Measurements from ENCODE around the gene UTP11.
"Not testable (repeated sequence)": the region's sequence is repeated elsewhere in the genome, so short reads cannot be mapped to it uniquely, and the experiment has no call there.

The UTP11 gene, protein sequence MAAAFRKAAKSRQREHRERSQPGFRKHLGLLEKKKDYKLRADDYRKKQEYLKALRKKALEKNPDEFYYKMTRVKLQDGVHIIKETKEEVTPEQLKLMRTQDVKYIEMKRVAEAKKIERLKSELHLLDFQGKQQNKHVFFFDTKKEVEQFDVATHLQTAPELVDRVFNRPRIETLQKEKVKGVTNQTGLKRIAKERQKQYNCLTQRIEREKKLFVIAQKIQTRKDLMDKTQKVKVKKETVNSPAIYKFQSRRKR

DNA sequence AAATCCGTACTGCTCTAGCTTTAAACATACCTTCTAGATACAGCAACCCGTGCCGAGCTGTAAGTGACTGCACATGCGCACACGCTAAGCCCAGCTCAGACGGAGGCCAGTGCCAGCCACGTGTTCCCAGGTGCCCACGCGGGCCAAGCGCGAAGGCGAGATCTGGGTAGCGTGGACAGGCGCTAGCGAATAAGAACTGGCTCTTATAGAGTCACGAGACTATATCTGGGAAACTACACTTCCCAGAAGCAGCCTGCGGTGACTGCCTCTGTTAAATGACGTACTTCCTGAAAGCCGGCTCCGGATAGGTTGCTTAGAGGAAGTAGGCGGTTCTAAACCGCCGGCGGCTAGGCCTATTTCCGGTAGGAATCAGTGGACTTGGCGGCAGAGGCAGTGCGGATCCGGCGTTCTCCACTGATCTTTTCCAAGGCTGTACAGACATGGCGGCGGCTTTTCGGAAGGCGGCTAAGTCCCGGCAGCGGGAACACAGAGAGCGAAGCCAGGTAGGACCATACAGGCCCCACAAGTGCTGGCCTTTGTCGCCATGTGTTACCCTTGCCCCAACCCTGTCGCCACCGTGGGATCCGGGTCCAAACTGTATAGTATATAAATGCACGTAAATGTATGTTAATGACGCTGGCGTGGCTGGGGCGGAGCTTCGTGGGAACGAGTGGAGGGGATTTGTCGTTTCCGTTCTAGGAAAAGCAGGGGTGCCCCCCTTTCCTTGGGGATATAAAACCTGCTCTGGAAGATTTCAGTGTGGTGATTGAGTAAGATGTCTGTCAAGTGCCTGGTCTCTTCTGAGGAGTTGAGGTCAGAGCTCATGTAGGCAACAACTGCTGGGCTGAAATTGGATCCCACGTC lies at the start of gene UTP11:
TSS of gene UTP11 (plus strand) at position 372 of the 864 bp plus-strand sequence. CDS start at position 441, 69 bp downstream.
- Histone ChIP-seq H3K4me1 (ENCODE audit: control insufficient read depth in 2 of 2, insufficient read depth in 2 of 2, low read length in 2 of 2) (peaks cover 14 to 15% of the 10 kb centered on the region in 2 donors), H3K27ac (ENCODE audit: low read depth in 2 of 2, low read length in 2 of 2) (peak within 1 kb of the TSS; percentile 90 to 93), H3K4me3 (ENCODE audit: low read length in 2 of 2) (peak within 1 kb of the TSS; percentile 96 to 97), H3K36me3 (ENCODE audit: control insufficient read depth in 2 of 2, insufficient read depth in 2 of 2, low read length in 2 of 2) (peaks cover 6 to 21% of the 10 kb centered on the region in 2 donors), H3K9me3 (ENCODE audit: control insufficient read depth in 2 of 2, low read length in 2 of 2) (no peaks in the 10 kb centered on the region), H3K27me3 (ENCODE audit: control insufficient read depth in 2 of 2, insufficient read depth in 2 of 2, low read length in 2 of 2) (no peaks in the 10 kb centered on the region), H3K9ac (ENCODE audit: low read depth in 1 of 2, low read length in 2 of 2) (peak within 1 kb of the TSS; percentile 88 to 94)

DNA sequence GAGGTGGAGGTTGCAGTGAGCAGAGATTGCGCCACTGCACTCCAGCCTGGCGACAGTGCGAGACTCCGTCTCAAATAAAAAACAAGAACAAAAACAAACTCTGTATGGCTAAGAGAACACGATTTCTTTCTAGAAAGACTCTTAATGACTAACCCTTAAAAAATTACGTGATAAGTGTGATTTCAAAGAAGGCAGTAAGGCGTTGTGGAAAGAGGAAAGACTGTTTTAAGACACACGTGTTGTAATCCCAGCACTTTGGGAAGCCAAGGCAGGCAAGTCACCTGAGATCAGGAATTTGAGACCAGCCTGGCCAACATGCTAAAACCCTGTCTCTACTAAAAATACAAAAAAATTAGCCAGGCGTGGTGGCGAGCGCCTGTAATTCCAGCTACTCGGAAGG lies 48.4 kb upstream of the UTP11 start:
- peaks cover 30 to 40% of the 10 kb centered on the region in 2 donors for H3K36me3 ChIP-seq (ENCODE audit: control insufficient read depth in 2 of 2, insufficient read depth in 2 of 2, low read length in 2 of 2)
- not testable (repeated sequence) for H3K27ac ChIP-seq (ENCODE audit: low read depth in 2 of 2, low read length in 2 of 2); H3K27me3 ChIP-seq (ENCODE audit: control insufficient read depth in 2 of 2, insufficient read depth in 2 of 2, low read length in 2 of 2); H3K9ac ChIP-seq (ENCODE audit: low read depth in 1 of 2, low read length in 2 of 2); H3K4me1 ChIP-seq (ENCODE audit: control insufficient read depth in 2 of 2, insufficient read depth in 2 of 2, low read length in 2 of 2); H3K9me3 ChIP-seq (ENCODE audit: control insufficient read depth in 2 of 2, low read length in 2 of 2); H3K4me3 ChIP-seq (ENCODE audit: low read length in 2 of 2)

DNA sequence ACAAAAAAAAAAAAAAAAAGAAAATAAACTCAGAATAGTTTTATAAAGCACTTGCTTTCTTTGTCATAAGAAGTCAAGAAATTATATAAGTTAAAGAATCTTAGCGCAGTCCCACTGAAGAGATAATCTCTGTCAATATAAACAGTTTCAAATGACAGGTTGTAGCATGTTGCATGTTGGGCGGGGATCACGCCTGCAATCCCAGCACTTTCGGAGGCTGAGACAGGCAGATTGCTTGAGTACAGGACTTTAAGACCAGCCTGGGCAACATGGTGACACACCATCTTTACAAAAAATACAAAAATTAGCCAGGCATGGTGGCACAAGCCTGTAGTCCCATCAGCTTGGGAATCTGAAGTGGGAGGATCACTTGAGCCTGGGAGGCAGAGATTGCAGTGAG lies 47.2 kb upstream of the UTP11 start:
- Histone ChIP-seq H3K27me3 (ENCODE audit: control insufficient read depth in 2 of 2, insufficient read depth in 2 of 2, low read length in 2 of 2) (no peaks in the 10 kb centered on the region), H3K4me1 (ENCODE audit: control insufficient read depth in 2 of 2, insufficient read depth in 2 of 2, low read length in 2 of 2) (no peaks in the 10 kb centered on the region), H3K36me3 (ENCODE audit: control insufficient read depth in 2 of 2, insufficient read depth in 2 of 2, low read length in 2 of 2) (peaks cover 27 to 40% of the 10 kb centered on the region in 2 donors), H3K27ac (ENCODE audit: low read depth in 2 of 2, low read length in 2 of 2) (no peak overlapping the region), H3K9ac (ENCODE audit: low read depth in 1 of 2, low read length in 2 of 2) (no peak overlapping the region), H3K9me3 (ENCODE audit: control insufficient read depth in 2 of 2, low read length in 2 of 2) (no peaks in the 10 kb centered on the region), H3K4me3 (ENCODE audit: low read length in 2 of 2) (no peak overlapping the region)

DNA sequence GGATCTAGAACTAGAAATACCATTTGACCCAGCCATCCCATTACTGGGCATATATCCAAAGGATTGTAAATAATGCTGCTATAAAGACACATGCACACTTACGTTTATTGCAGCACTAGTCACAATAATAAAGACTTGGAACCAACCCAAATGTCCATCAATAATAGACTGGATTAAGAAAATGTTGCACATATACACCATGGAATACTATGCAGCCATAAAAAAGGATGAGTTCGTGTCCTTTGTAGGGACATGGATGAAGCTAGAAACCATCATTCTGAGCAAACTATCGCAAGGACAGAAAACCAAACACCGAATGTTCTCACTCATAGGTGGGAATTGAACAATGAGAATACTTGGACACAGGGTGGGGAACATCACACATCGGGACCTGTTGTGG lies 38.9 kb upstream of the UTP11 start:
- not testable (repeated sequence) for H3K9ac ChIP-seq (ENCODE audit: low read depth in 1 of 2, low read length in 2 of 2); H3K4me3 ChIP-seq (ENCODE audit: low read length in 2 of 2); H3K4me1 ChIP-seq (ENCODE audit: control insufficient read depth in 2 of 2, insufficient read depth in 2 of 2, low read length in 2 of 2); H3K27ac ChIP-seq (ENCODE audit: low read depth in 2 of 2, low read length in 2 of 2); H3K9me3 ChIP-seq (ENCODE audit: control insufficient read depth in 2 of 2, low read length in 2 of 2); H3K27me3 ChIP-seq (ENCODE audit: control insufficient read depth in 2 of 2, insufficient read depth in 2 of 2, low read length in 2 of 2)
- peaks cover 25 to 48% of the 10 kb centered on the region in 2 donors for H3K36me3 ChIP-seq (ENCODE audit: control insufficient read depth in 2 of 2, insufficient read depth in 2 of 2, low read length in 2 of 2)

DNA sequence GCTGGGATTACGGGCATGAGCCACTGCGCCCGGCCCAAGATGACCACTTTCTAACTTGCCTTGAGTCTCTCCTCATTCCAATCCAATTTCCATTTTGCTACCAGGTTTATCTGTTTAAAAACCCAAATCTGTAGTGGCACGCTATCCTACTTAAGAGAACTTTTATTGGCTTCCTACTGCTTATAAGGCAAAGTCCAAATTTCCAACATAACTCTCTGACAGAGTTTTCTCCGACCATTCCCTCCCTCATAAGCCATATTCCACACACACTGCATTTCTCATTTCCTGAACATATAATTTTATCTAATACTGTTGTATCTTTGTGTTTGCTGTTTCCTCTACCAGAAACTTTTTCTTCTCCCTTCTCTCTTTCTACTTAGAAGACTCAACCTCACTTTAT lies 38.0 kb upstream of the UTP11 start:
- H3K4me3 ChIP-seq (ENCODE audit: low read length in 2 of 2), result no peak overlapping the region
- H3K36me3 ChIP-seq (ENCODE audit: control insufficient read depth in 2 of 2, insufficient read depth in 2 of 2, low read length in 2 of 2), result peaks cover 26 to 47% of the 10 kb centered on the region in 2 donors
- peaks cover 0 to 2% of the 10 kb centered on the region in 2 donors for H3K4me1 ChIP-seq (ENCODE audit: control insufficient read depth in 2 of 2, insufficient read depth in 2 of 2, low read length in 2 of 2)
- no peak overlapping the region for H3K9ac ChIP-seq (ENCODE audit: low read depth in 1 of 2, low read length in 2 of 2)
- H3K27ac ChIP-seq (ENCODE audit: low read depth in 2 of 2, low read length in 2 of 2), result no peak overlapping the region
- H3K9me3 ChIP-seq (ENCODE audit: control insufficient read depth in 2 of 2, low read length in 2 of 2), result no peaks in the 10 kb centered on the region
- H3K27me3 ChIP-seq (ENCODE audit: control insufficient read depth in 2 of 2, insufficient read depth in 2 of 2, low read length in 2 of 2), result no peaks in the 10 kb centered on the region

DNA sequence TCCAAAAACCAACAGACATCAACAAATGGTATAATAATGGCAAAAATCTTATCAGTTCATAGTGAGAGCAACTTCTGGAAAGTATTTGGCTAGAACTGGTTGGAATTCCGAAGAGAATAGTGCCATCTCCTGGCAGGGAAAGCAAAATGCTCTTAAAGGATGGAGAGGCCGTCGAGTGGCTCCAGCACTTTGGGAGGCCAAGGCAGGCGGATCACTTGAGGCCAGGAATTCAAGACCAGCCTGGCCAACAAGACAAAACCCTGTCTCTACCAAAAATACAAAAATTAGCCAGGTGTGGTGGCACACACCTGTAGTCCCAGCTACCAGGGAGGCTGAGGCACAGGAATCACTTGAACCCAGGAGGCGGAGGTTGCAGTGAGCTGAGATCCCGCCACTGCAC lies 37.5 kb upstream of the UTP11 start:
- H3K27ac ChIP-seq (ENCODE audit: low read depth in 2 of 2, low read length in 2 of 2); H3K4me1 ChIP-seq (ENCODE audit: control insufficient read depth in 2 of 2, insufficient read depth in 2 of 2, low read length in 2 of 2); H3K4me3 ChIP-seq (ENCODE audit: low read length in 2 of 2); H3K9ac ChIP-seq (ENCODE audit: low read depth in 1 of 2, low read length in 2 of 2); H3K9me3 ChIP-seq (ENCODE audit: control insufficient read depth in 2 of 2, low read length in 2 of 2); H3K27me3 ChIP-seq (ENCODE audit: control insufficient read depth in 2 of 2, insufficient read depth in 2 of 2, low read length in 2 of 2): not testable (repeated sequence)
- peaks cover 29 to 47% of the 10 kb centered on the region in 2 donors for H3K36me3 ChIP-seq (ENCODE audit: control insufficient read depth in 2 of 2, insufficient read depth in 2 of 2, low read length in 2 of 2)

DNA sequence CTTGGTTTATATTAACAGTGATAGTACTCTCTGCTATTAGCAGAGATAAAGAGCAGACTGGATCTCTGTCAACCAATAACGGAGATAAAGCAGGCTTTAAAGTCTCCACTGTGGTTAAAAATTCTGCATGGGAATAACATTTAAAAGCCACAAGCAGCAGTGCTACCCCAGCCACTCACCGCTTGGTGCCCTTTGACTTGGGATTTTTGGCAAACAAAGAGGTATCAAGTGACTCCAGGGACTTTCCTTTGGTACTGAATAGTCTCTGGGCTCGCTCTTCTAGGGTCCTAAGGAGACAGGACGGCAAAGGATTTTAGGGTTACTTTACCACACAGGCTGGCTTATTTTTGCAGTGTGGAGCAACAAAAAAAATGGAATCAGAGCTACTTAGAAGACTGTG lies 34.0 kb upstream of the UTP11 start:
- H3K27ac ChIP-seq (ENCODE audit: low read depth in 2 of 2, low read length in 2 of 2), result no peak overlapping the region
- H3K27me3 ChIP-seq (ENCODE audit: control insufficient read depth in 2 of 2, insufficient read depth in 2 of 2, low read length in 2 of 2), result no peaks in the 10 kb centered on the region
- no peaks in the 10 kb centered on the region for H3K9me3 ChIP-seq (ENCODE audit: control insufficient read depth in 2 of 2, low read length in 2 of 2)
- H3K4me3 ChIP-seq (ENCODE audit: low read length in 2 of 2), result no peak overlapping the region
- H3K36me3 ChIP-seq (ENCODE audit: control insufficient read depth in 2 of 2, insufficient read depth in 2 of 2, low read length in 2 of 2), result peaks cover 50 to 70% of the 10 kb centered on the region in 2 donors
- H3K9ac ChIP-seq (ENCODE audit: low read depth in 1 of 2, low read length in 2 of 2), result no peak overlapping the region
- peaks cover 0 to 2% of the 10 kb centered on the region in 2 donors for H3K4me1 ChIP-seq (ENCODE audit: control insufficient read depth in 2 of 2, insufficient read depth in 2 of 2, low read length in 2 of 2)

DNA sequence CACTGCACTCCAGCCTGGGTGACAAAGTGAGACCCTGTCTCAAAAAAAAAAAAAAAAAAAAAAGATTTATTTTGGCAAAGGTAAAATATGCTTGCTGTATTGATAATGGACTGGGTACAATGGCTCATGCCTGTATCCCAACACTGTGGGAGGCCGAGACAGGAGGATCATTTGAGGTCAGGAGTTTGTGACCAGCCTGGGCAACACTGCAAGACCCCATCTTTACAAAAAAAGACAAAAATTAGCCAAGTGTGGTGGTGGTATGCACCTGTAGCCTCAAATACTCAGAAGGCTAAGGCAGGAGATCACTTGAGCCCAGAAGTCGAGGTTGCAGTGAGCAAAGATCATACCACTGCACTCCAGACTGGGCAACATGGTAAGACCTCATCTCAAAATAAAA lies 29.0 kb upstream of the UTP11 start:
- Histone ChIP-seq H3K9ac (ENCODE audit: low read depth in 1 of 2, low read length in 2 of 2) (no peak overlapping the region), H3K4me3 (ENCODE audit: low read length in 2 of 2) (no peak overlapping the region), H3K9me3 (ENCODE audit: control insufficient read depth in 2 of 2, low read length in 2 of 2) (no peaks in the 10 kb centered on the region), H3K27me3 (ENCODE audit: control insufficient read depth in 2 of 2, insufficient read depth in 2 of 2, low read length in 2 of 2) (no peaks in the 10 kb centered on the region), H3K36me3 (ENCODE audit: control insufficient read depth in 2 of 2, insufficient read depth in 2 of 2, low read length in 2 of 2) (peaks cover 61 to 70% of the 10 kb centered on the region in 2 donors), H3K4me1 (ENCODE audit: control insufficient read depth in 2 of 2, insufficient read depth in 2 of 2, low read length in 2 of 2) (peaks cover 3 to 4% of the 10 kb centered on the region in 2 donors), H3K27ac (ENCODE audit: low read depth in 2 of 2, low read length in 2 of 2) (no peak overlapping the region)

DNA sequence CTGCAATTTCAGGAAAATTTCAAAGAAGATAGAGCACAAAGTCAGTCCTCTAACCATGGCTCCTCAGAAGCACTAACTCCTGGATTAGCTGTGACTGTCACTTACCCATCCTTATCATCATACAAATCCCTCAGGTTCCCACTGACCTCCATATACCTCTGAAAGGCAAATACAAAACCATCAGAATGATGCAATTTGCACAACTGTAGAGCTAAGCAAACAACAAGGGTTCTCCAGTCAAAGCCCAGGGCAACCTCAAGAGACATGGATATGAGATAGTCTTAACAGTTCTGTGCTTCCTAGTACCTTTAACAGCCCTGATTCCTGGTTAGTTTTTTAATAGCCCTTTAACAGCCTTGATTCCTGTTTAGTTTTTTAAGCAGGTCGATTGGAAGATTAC lies 24.9 kb upstream of the UTP11 start:
- Histone ChIP-seq H3K9me3 (ENCODE audit: control insufficient read depth in 2 of 2, low read length in 2 of 2) (no peaks in the 10 kb centered on the region), H3K36me3 (ENCODE audit: control insufficient read depth in 2 of 2, insufficient read depth in 2 of 2, low read length in 2 of 2) (peaks cover 27 to 34% of the 10 kb centered on the region in 2 donors), H3K9ac (ENCODE audit: low read depth in 1 of 2, low read length in 2 of 2) (no peak overlapping the region), H3K4me1 (ENCODE audit: control insufficient read depth in 2 of 2, insufficient read depth in 2 of 2, low read length in 2 of 2) (peaks cover 5 to 7% of the 10 kb centered on the region in 2 donors), H3K27me3 (ENCODE audit: control insufficient read depth in 2 of 2, insufficient read depth in 2 of 2, low read length in 2 of 2) (no peaks in the 10 kb centered on the region), H3K4me3 (ENCODE audit: low read length in 2 of 2) (no peak overlapping the region), H3K27ac (ENCODE audit: low read depth in 2 of 2, low read length in 2 of 2) (no peak overlapping the region)

DNA sequence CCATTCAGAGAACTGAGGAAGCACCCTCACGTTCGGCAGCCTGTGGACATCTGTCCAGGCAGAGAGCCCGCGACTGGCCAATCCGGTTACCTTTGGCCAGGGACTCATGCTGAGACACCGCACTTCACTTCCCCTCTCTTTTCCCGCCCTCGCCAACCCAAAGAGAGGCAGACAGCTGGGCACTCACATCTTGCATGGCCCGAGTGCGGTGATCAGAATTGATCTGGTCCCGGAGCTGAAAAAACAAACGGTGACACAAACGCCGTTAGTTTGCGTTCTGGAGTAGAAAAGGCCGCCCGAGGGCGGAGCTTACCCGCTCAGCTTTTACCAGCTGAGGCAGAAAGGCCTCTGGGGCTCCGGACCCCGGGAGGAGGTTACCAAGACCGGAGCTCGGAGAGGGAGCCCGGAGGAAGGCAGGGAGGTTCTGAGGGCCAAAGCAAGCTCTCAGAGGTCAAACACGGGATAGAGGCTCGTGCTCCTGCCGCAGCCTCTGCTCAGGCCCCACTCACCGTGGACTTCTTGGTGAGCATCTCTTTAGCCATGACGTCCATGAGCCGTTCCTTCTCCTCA lies 23.1 kb upstream of the UTP11 start:
- Histone ChIP-seq H3K4me3 (ENCODE audit: low read length in 2 of 2) (peak overlapping the region; percentile 97 to 99), H3K9me3 (ENCODE audit: control insufficient read depth in 2 of 2, low read length in 2 of 2) (no peaks in the 10 kb centered on the region), H3K27me3 (ENCODE audit: control insufficient read depth in 2 of 2, insufficient read depth in 2 of 2, low read length in 2 of 2) (no peaks in the 10 kb centered on the region), H3K27ac (ENCODE audit: low read depth in 2 of 2, low read length in 2 of 2) (peak overlapping the region; percentile 63 to 83), H3K9ac (ENCODE audit: low read depth in 1 of 2, low read length in 2 of 2) (peak overlapping the region; percentile 74 to 91), H3K36me3 (ENCODE audit: control insufficient read depth in 2 of 2, insufficient read depth in 2 of 2, low read length in 2 of 2) (peaks cover 17 to 23% of the 10 kb centered on the region in 2 donors), H3K4me1 (ENCODE audit: control insufficient read depth in 2 of 2, insufficient read depth in 2 of 2, low read length in 2 of 2) (peaks cover 5 to 7% of the 10 kb centered on the region in 2 donors)

All from mucosa of rectum (tissue), 2 donors.